Right atrium auricular region (tissue), 2 donors: Measurements from ENCODE around the gene TXNDC2. TPM values are rescaled to one million over a fixed set of nuclear protein-coding genes. Genes with fewer than 3 reads are reported as not detected.

Experiments
- DNase-seq: peaks from one replicate; pipeline ENCODE4 v3.0.0-alpha.2; 2019; ENCODE audit warnings: low spot score
- H3K27ac ChIP-seq, 2 donors: fragments of 200-600 bp; sonication (generic); 1 replicate in 1 of 2; 2 replicates in 1 of 2; pipeline ENCODE4 v1.5.1; 2016 to 2019
- H3K27me3 ChIP-seq, 2 donors: fragments of 200-600 bp; sonication (generic); one replicate each; pipeline versions ENCODE4 v1.5.1 to v1.6.0; 2017 to 2019
- H3K36me3 ChIP-seq: fragments of 200-600 bp; sonication (generic); one replicate; pipeline ENCODE4 v1.5.1; 2016
- H3K4me1 ChIP-seq, 2 donors: fragments of 200-600 bp; sonication (generic); one replicate each; pipeline versions ENCODE4 v1.5.1 to v1.6.0; 2017 to 2019
- H3K4me3 ChIP-seq, 2 donors: fragments of 200-600 bp; sonication (generic); 1 replicate in 1 of 2; 2 replicates in 1 of 2; pipeline ENCODE4 v1.5.1; 2017 to 2019; ENCODE audit warnings: mild to moderate bottlenecking in 1 of 2, moderate library complexity in 1 of 2
- H3K9me3 ChIP-seq, 2 donors: fragments of 200-600 bp; sonication (generic); one replicate each; pipeline ENCODE4 v1.5.1; 2019
- CTCF ChIP-seq, 2 donors: fragments of 200-600 bp; sonication (generic); IDR thresholded peaks; one replicate each; pipeline ENCODE4 v1.5.1; 2019; ENCODE audit warnings: antibody characterized with exemption in 2 of 2
- total RNA-seq, 2 donors: library from RNA; depleted of rRNA; stranded (reverse); fragments of >200 nt; gene quantifications; one replicate each; pipeline ENCODE4 v1.1.0, GENCODE V29; 2016

TXNDC2 gene
- total RNA-seq, 2 donors from 2014 or later, result not detected

GRCh38 chr18:9924371-9924943, 38.7 kb downstream of the TXNDC2 start:
- Histone ChIP-seq H3K9me3 (no peaks in the 10 kb centered on the region), H3K27me3 (no peaks in the 10 kb centered on the region), H3K4me1 (peaks cover 0 to 95% of the 10 kb centered on the region in 2 donors), H3K36me3 (no peaks in the 10 kb centered on the region), H3K27ac (no peak overlapping the region), H3K4me3 (no peak overlapping the region)
- no peak for TF ChIP-seq CTCF (IDR thresholded peaks at IDR 0.05)
- no peak for DNase-seq

- no peak overlapping the region for H3K4me3 ChIP-seq
- H3K27ac ChIP-seq, result peak overlapping the region; percentile 29 to 44
- TF ChIP-seq CTCF (IDR thresholded peaks at IDR 0.05), result no peak
Measured at GRCh38 chr18:9925369-9925768, 39.6 kb downstream of the TXNDC2 start.

GRCh38 chr18:9925795-9926194, 40.0 kb downstream of the TXNDC2 start:
- TF ChIP-seq CTCF (IDR thresholded peaks at IDR 0.05), result no peak
- Histone ChIP-seq H3K27me3 (no peaks in the 10 kb centered on the region), H3K27ac (peak overlapping the region in 1 of 2 donors; percentile 44), H3K36me3 (no peaks in the 10 kb centered on the region), H3K9me3 (no peaks in the 10 kb centered on the region), H3K4me1 (peaks cover 0 to 95% of the 10 kb centered on the region in 2 donors), H3K4me3 (no peak overlapping the region)
- no peak for DNase-seq

More at GRCh38 chr18:9925369-9925768, 39.6 kb downstream of the TXNDC2 start:
- Histone ChIP-seq H3K4me1 (peaks cover 0 to 95% of the 10 kb centered on the region in 2 donors), H3K27me3 (no peaks in the 10 kb centered on the region), H3K36me3 (no peaks in the 10 kb centered on the region), H3K9me3 (no peaks in the 10 kb centered on the region)
- DNase-seq, result no peak

GRCh38 chr18:9926223-9926894, 40.6 kb downstream of the TXNDC2 start:
- no peak for TF ChIP-seq CTCF (IDR thresholded peaks at IDR 0.05)
- Histone ChIP-seq H3K27ac (no peak overlapping the region), H3K4me3 (no peak overlapping the region), H3K36me3 (no peaks in the 10 kb centered on the region), H3K4me1 (peaks cover 0 to 93% of the 10 kb centered on the region in 2 donors), H3K27me3 (no peaks in the 10 kb centered on the region), H3K9me3 (no peaks in the 10 kb centered on the region)
- no peak for DNase-seq

- no peaks in the 10 kb centered on the region for H3K27me3 ChIP-seq
- H3K4me1 ChIP-seq, result peaks cover 0 to 98% of the 10 kb centered on the region in 2 donors
- H3K27ac ChIP-seq, result no peak overlapping the region
- no peaks in the 10 kb centered on the region for H3K36me3 ChIP-seq
- H3K4me3 ChIP-seq, result no peak overlapping the region
- DNase-seq, result no peak
- H3K9me3 ChIP-seq, result no peaks in the 10 kb centered on the region
- TF ChIP-seq CTCF (IDR thresholded peaks at IDR 0.05), result no peak
Measured at GRCh38 chr18:9926977-9927376, 41.2 kb downstream of the TXNDC2 start.
